Spleen (tissue), 11 donors: ENCODE data around the gene CENPB. TPM values are rescaled to one million over a fixed set of nuclear protein-coding genes. Genes with fewer than 3 reads are reported as not detected.
A peak's percentile ranks its signal among the peaks of the same experiment; 100 is the strongest.

Experiments used
- DNase-seq: peaks from one replicate; pipeline ENCODE4 v3.0.0-alpha.2; 2020
- H3K27ac ChIP-seq, 8 donors: fragments of 200-600 bp; sonication (generic) in 7 of 8; 1 replicate in 4 of 8; 2 replicates in 4 of 8; pipeline versions ENCODE4 v1.5.0 to v1.8.0; 2016 to 2021; ENCODE audit warnings: inconsistent platforms in 4 of 8, mild to moderate bottlenecking in 4 of 8, moderate library complexity in 1 of 8
- H3K27me3 ChIP-seq, 7 donors: fragments of 200-600 bp; sonication (generic) in 6 of 7; replicated peaks in 1 of 7; 1 replicate in 4 of 7; 2 replicates in 3 of 7; pipeline versions ENCODE4 v1.5.0 to v1.8.0; 2016 to 2021; ENCODE audit warnings: inconsistent platforms in 3 of 7, mild to moderate bottlenecking in 1 of 7
- H3K36me3 ChIP-seq, 6 donors: fragments of 200-600 bp; sonication (generic) in 5 of 6; 1 replicate in 4 of 6; 2 replicates in 2 of 6; pipeline versions ENCODE4 v1.5.0 to v1.8.0; 2016 to 2021; ENCODE audit warnings: inconsistent platforms in 2 of 6
- H3K4me1 ChIP-seq, 6 donors: fragments of 200-600 bp; sonication (generic) in 5 of 6; 1 replicate in 3 of 6; 2 replicates in 3 of 6; pipeline versions ENCODE4 v1.5.0 to v1.8.0; 2016 to 2021; ENCODE audit warnings: inconsistent platforms in 3 of 6
- H3K4me3 ChIP-seq, 8 donors: fragments of 200-600 bp; sonication (generic) in 7 of 8; 1 replicate in 4 of 8; 2 replicates in 4 of 8; pipeline versions ENCODE4 v1.5.0 to v1.8.0; 2016 to 2021; ENCODE audit warnings: inconsistent platforms in 4 of 8, mild to moderate bottlenecking in 4 of 8, moderate library complexity in 2 of 8
- H3K9me3 ChIP-seq, 8 donors: fragments of 200-600 bp; sonication (generic) in 7 of 8; 1 replicate in 4 of 8; 2 replicates in 4 of 8; pipeline versions ENCODE4 v1.5.0 to v1.8.0; 2016 to 2021; ENCODE audit warnings: inconsistent platforms in 4 of 8
- POLR2A ChIP-seq, 3 donors: fragments of 450-650 bp; IDR thresholded peaks; one replicate each; pipeline ENCODE4 v1.5.1; 2017; ENCODE audit warnings: antibody characterized with exemption in 3 of 3, mild to moderate bottlenecking in 1 of 3
- POLR2AphosphoS5 ChIP-seq, 3 donors: sonication (generic); formaldehyde crosslinking; IDR thresholded peaks; one replicate each; pipeline ENCODE4 v1.5.1; 2017; ENCODE audit warnings: antibody characterized with exemption in 3 of 3
- WGBS, 5 donors: extraction: QIAGEN DNeasy Blood & Tissue Kit in 3 of 5; methylation state at CpG; one replicate each; pipeline versions ENCODE4 v1.1.5 to v1.1.7; 2013 to 2018; 5-methylcytosine and 5-hydroxymethylcytosine counted together
- intact Hi-C: fragments of 100-400 bp; cut with DNase I; formaldehyde crosslinking; loops from one replicate; pipeline ENCODE4 v1.15.0; 2023; ENCODE audit warnings: low total_unique reads
- polyA plus RNA-seq, 3 donors: library from polyadenylated mRNA; stranded (reverse); fragments of 200-250 nt; gene quantifications; one replicate each; pipeline ENCODE4 v1.2.1, GENCODE V29; 2013
- total RNA-seq, 7 donors: library from RNA; depleted of rRNA in 3 of 7; stranded (reverse); fragments of >200 nt in 3 of 7; fragmentation: NEBNext Ultra II Directional in 4 of 7; extraction: Animal tissue kit (Norgen Biotek cat#: 25700) in 4 of 7; gene quantifications; one replicate each; pipeline versions ENCODE4 v1.1.0 to v1.2.1, GENCODE V29; 2016 to 2021
- TF ChIP-seq, protein P1 (sequence below), 11 experiments: fragments of 200-600 bp in 7 of 11; fragments of 450-650 bp in 4 of 11; sonication (generic) in 4 of 11; IDR thresholded peaks in 8 of 11; conservative IDR thresholded peaks in 3 of 11; 1 replicate in 7 of 11; 2 replicates in 4 of 11; pipeline versions ENCODE4 v1.4.0 to v1.8.0; 2016 to 2021; ENCODE audit warnings: antibody characterized with exemption in 11 of 11, inconsistent platforms in 4 of 11, mild to moderate bottlenecking in 1 of 11
- donor health status: healthy with polysubstance abuse.
- donor health status: DM: no; HTN: no; CAD: no; lungs with moderate emphysema.
- donor health status: DM: no; HTN: no; CAD: no.
- donor health status: Bipolar disorder and iron deficiency.
- donor health status: healthy.
- donor health status: DM: no; HTN: no; CAD: no.
- donor health status: DM: yes; HTN: yes; CAD: no.

The CENPB gene
- total and polyA plus RNA-seq, 10 donors, result 24.8 to 84.7 (median 55.6) TPM

DNA sequence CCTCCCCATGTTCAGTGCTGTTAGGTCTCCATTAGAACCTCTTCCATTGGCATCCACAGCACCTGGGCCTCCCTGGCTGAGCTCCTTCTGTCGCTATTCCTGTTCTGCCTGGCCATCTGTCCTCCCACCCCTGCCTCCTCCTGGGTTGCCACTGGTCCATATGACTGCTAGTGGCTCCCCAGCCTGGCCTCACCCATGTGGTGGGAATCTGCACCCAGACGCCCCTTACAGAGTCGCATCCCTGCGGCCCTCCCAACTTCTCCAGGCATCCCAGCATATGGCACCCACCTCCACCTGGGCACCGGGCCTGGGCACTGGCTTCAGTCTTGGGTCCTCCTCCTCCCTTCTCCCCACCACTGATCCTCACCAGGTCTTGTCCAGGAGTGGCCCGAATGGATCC is 17.3 kb upstream of the CENPB start:
- peak; percentile 62 for DNase-seq
- H3K27me3 ChIP-seq, result no peaks in the 10 kb centered on the region
- peaks cover 0 to 76% (median 56%) of the 10 kb centered on the region in 6 donors for H3K36me3 ChIP-seq
- TF ChIP-seq, protein P1, sequence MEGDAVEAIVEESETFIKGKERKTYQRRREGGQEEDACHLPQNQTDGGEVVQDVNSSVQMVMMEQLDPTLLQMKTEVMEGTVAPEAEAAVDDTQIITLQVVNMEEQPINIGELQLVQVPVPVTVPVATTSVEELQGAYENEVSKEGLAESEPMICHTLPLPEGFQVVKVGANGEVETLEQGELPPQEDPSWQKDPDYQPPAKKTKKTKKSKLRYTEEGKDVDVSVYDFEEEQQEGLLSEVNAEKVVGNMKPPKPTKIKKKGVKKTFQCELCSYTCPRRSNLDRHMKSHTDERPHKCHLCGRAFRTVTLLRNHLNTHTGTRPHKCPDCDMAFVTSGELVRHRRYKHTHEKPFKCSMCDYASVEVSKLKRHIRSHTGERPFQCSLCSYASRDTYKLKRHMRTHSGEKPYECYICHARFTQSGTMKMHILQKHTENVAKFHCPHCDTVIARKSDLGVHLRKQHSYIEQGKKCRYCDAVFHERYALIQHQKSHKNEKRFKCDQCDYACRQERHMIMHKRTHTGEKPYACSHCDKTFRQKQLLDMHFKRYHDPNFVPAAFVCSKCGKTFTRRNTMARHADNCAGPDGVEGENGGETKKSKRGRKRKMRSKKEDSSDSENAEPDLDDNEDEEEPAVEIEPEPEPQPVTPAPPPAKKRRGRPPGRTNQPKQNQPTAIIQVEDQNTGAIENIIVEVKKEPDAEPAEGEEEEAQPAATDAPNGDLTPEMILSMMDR (IDR thresholded peaks at IDR 0.05 in 8 of 11, conservative IDR thresholded peaks at IDR 0.05 in 3 of 11), result no peak
- TF ChIP-seq POLR2AphosphoS5 (IDR thresholded peaks at IDR 0.05) (no peak), POLR2A (IDR thresholded peaks at IDR 0.05) (no peak)
- H3K4me3 ChIP-seq, result no peak overlapping the region
- intact Hi-C loops, result no loop called here
- 81 to 94% (median 93%) methylated on average over 6 of the region's 6 CpGs for WGBS, 5 donors
- peaks cover 25 to 100% (median 78%) of the 10 kb centered on the region in 6 donors for H3K4me1 ChIP-seq
- H3K27ac ChIP-seq, result peak overlapping the region in 3 of 8 donors; percentile 4 to 99 (median 96)
- no peaks in the 10 kb centered on the region for H3K9me3 ChIP-seq

- TF ChIP-seq, protein P1 (IDR thresholded peaks at IDR 0.05 in 8 of 11, conservative IDR thresholded peaks at IDR 0.05 in 3 of 11), result no peak
- peak in 1 of 3 donors; percentile 21 for TF ChIP-seq POLR2AphosphoS5 (IDR thresholded peaks at IDR 0.05)
- peak; percentile 65 for DNase-seq
- Histone ChIP-seq H3K4me1 (peaks cover 30 to 100% (median 81%) of the 10 kb centered on the region in 6 donors), H3K27me3 (no peaks in the 10 kb centered on the region), H3K27ac (peak overlapping the region in 3 of 8 donors; percentile 4 to 99 (median 96)), H3K36me3 (peaks cover 0 to 81% (median 56%) of the 10 kb centered on the region in 6 donors), H3K4me3 (no peak overlapping the region), H3K9me3 (no peaks in the 10 kb centered on the region)
- 76 to 98% (median 91%) methylated on average over 4 to 14 of the region's 14 CpGs for WGBS, 5 donors
- intact Hi-C loops, result no loop called here
Measured at GRCh38 chr20:3803289-3803688, 16.7 kb upstream of the CENPB start.

- intact Hi-C loops, result no loop called here
- 66 to 81% (median 74%) methylated on average over 11 of the region's 11 CpGs for WGBS, 5 donors
- no peak for TF ChIP-seq POLR2AphosphoS5 (IDR thresholded peaks at IDR 0.05)
- TF ChIP-seq, protein P1 (IDR thresholded peaks at IDR 0.05 in 8 of 11, conservative IDR thresholded peaks at IDR 0.05 in 3 of 11), result no peak
- TF ChIP-seq POLR2A (IDR thresholded peaks at IDR 0.05), result no peak
- no peaks in the 10 kb centered on the region for H3K9me3 ChIP-seq
- no peaks in the 10 kb centered on the region for H3K27me3 ChIP-seq
- peaks cover 31 to 100% (median 81%) of the 10 kb centered on the region in 6 donors for H3K4me1 ChIP-seq
- H3K36me3 ChIP-seq, result peaks cover 0 to 82% (median 56%) of the 10 kb centered on the region in 6 donors
- H3K27ac ChIP-seq, result peak overlapping the region; percentile 14 to 99 (median 53)
- no peak for DNase-seq
- no peak overlapping the region for H3K4me3 ChIP-seq
Measured at GRCh38 chr20:3802524-3803239, 16.1 kb upstream of the CENPB start.

DNA sequence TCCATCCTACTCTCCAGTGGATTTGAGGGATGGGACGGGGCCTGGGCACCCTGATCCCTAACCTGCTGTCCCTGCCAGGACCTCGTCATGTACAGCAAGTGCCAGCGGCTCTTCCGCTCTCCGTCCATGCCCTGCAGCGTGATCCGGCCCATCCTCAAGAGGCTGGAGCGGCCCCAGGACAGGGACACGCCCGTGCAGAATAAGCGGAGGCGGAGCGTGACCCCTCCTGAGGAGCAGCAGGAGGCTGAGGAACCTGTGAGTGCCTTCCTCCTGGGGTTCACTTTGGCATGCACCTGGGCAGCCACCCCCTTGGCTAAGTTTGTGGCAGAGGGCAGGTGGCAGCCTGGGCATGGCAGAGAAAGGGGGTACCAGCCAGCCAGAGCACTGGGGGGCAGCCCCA is 15.3 kb upstream of the CENPB start:
- H3K4me3 ChIP-seq, result peak overlapping the region in 1 of 8 donors; percentile 5
- H3K27ac ChIP-seq, result peak overlapping the region; percentile 14 to 99 (median 53)
- peaks cover 33 to 100% (median 81%) of the 10 kb centered on the region in 6 donors for H3K4me1 ChIP-seq

More for the DNA sequence above, 15.3 kb upstream of the CENPB start:
- H3K36me3 ChIP-seq, result peaks cover 0 to 82% (median 56%) of the 10 kb centered on the region in 6 donors
- 84 to 97% (median 89%) methylated on average over 7 to 13 of the region's 13 CpGs for WGBS, 5 donors
- H3K9me3 ChIP-seq, result no peaks in the 10 kb centered on the region
- TF ChIP-seq POLR2A (IDR thresholded peaks at IDR 0.05) (no peak), POLR2AphosphoS5 (IDR thresholded peaks at IDR 0.05) (peak; percentile 44 to 76 (median 65))
- TF ChIP-seq, protein P1 (IDR thresholded peaks at IDR 0.05 in 8 of 11, conservative IDR thresholded peaks at IDR 0.05 in 3 of 11), result no peak
- H3K27me3 ChIP-seq, result no peaks in the 10 kb centered on the region
- intact Hi-C loops, result no loop called here
- peak; percentile 81 for DNase-seq
